ENCODE data around the gene PTPN2.

The PTPN2 gene

DNA sequence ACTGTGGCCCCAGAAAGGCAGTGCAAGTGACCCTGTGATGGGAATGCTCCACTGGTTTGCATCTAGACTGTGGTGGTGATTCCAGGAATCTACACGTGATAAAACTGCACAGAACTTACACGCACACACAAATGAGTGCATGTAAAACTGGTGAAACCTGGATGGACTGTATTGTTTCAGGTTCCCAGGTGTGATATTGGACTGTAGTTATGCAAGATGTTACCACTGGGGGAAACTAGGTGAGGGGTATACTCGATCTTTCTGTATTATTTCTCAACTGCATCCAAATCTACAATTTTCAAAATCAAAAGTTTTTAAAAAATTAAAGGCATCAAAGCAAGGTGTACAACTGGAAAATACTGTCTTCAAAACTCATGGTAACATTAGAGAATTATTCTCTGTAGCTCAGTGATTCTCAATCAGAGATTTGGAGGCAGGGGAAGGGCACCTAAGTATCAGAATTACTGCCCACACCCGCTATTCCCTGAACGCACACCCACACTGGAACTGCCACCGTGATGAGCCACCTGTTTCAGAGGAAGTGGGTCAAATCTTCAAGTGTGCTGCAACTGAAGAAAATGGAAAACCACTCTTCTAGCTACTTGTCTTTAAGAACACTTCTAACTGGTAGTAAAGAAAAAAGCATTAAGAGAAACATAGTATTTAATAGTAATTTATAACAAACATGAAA is 26.7 kb downstream of the PTPN2 start:
- DNase-seq: no peak

DNA sequence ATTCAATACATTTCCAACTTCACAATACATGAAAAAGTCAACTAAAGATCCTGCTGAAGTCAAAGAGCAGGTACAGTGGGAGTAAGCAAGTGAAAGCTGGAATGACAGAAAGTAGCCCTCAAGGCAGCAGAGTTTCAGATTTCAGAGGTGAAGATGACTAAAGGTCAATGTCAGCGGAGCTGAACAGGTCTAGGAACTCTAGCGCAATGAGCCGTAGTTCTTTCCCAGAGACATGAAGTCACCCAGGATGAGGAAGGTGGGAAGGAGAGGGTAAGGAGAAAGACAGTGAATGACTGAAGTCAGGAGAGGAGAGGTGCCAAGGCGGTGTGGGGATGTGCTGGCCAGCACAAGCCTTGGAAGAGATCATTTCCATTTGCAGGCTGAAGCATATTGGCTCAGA is 28.1 kb downstream of the PTPN2 start:
- DNase-seq: no peak

DNA sequence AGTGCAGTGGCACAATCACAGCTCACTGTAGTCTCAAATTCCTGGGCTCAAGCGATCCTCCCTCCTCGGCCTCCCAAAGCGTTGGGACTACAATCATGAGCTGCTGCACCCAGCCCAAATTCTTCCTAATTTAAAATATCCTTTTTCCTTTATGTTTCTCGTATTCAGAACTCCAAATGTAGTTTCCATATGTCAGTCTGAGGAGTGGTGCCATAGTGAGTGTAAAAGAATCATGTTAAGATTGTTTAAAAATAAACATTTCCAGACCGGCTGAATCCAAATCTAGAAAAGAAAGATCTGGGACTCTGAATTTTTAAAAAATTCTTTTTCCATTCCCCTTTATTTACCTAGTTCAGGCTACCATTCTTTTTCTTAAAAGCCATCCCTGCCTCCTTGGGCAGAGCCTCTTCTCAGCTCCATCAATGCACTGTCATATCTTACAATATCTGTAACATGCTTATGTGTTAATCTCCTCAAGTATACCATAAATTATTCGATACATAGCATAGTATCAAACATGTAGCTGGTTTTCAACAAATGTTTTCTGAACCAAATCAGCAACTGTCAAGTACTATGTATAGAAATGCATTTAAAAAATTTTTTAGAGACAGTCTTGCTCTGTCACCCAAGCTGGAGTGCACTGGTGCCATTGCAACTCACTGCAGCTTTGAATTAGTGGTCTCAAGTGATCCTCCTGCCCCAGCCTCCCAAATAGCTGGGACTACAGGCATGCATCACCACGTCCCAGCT is 31.3 kb downstream of the PTPN2 start:
- DNase-seq: no peak

DNA sequence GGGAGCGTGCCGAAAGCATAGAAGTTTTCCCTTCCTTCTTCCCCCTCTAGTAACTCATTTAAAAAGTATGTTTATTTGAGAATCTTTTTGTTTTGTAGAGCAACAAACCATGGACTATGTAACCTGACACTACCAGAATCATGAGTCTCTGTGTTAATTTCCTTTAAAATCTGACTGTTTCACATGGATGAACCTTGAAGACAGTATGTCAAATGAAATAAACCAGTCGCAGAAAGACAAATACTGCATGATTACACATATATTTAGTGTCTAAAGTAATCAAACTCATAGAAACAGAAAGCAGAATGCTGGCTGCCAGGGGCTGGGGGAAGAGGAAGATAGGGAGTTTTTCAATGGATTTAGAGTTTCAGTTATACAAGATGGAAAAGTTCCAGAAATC is 32.3 kb downstream of the PTPN2 start:
- DNase-seq: no peak

DNA sequence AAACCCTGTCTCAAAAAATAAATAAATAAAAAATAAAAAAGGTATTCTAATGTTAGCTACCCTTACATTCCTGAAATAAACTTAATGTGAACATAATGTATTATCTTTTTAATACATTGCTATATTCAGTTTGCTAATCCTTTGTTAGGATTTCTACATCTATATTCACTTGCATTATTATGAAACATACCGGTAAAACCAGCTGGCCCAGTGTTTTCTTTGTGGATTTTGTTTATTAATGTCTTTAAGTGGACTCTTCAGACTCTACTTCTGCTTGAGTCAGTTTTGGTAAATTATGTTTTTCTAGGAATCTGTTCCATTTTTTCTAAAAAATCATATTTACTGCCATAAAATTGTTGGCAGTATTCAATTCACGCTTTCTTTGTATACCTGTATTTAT is 34.5 kb downstream of the PTPN2 start:
- DNase-seq: no peak

DNA sequence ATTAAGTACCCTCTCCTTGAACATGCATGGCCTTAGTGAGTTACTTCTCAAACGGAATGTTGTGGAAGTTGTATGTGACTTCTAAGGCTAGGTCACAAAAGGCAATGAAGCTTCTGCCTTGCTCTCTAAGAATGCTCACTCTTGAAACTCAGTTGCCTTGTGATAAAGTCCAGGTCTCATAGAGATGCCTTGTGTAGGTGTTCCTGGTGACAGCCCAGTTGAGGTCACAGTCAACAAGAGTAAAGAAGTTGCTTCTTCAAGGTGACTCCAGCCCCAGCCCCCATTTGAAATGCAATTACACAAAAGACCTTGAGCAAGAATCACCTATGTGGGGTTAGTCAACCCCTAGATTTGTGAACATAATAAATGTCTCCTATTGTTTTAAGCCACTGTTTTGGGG is 35.6 kb downstream of the PTPN2 start:
- no peak for DNase-seq

DNA sequence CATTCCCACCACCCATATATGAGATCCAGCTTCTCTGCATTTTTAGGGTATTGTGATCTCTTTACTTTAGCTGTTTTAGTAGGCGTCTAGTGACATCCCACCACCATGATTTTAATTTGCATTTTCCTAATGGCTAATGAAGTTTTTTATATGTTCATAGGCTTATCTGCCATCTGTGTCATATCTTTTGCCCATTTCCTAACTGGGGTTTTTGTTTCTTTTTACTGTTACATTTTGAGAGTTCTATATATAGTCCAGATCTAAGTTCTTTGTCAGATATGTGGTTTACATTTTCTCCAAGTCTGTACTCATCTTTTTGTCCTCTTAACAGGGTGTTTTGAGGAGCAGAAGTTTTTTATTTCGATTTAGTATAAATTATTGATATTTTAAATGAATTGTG is 39.6 kb downstream of the PTPN2 start:
- no peak for DNase-seq

DNA sequence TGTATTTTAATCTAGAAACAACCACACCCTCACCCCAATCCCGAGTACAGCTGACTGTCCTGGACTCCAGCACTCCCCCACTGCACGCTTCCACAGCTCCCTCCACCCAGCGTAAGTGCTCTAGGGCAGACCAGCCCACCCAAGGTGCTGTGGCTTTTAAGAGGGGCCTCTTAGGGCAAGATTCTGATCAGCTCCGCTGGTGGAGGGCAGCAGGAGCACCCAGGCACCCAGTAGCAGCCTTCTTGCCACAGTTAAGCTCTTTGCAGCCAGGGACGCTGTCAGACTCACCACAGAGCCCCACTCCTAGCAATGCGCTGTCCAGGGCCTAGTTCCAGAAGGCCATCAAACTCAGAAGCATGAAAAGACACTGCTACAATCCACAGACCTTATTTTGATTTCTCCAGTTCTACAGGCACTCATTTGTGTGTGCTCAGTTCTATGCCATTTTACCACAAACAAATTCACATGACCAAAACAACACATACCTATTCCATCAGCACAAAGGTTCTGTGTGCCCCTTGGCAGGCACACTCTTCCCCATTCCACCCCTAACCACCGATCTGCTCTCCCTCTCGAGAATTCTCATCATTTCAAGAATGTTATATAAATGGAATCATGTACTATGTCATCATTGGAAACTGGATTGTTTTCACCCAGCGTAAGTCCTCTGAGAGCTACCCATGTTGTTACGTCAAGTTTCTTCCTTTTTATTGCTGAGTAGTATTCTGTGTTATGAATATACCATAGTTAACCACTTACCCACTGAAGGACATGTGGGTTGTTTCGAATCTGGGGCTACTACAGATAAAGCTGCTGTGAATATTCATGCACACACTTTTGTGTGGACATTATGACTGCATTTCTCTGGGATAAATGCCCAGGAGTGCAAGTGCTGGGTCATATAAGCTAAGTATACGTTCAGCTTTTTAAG is 40.4 kb downstream of the PTPN2 start:
- no peak for DNase-seq

DNA sequence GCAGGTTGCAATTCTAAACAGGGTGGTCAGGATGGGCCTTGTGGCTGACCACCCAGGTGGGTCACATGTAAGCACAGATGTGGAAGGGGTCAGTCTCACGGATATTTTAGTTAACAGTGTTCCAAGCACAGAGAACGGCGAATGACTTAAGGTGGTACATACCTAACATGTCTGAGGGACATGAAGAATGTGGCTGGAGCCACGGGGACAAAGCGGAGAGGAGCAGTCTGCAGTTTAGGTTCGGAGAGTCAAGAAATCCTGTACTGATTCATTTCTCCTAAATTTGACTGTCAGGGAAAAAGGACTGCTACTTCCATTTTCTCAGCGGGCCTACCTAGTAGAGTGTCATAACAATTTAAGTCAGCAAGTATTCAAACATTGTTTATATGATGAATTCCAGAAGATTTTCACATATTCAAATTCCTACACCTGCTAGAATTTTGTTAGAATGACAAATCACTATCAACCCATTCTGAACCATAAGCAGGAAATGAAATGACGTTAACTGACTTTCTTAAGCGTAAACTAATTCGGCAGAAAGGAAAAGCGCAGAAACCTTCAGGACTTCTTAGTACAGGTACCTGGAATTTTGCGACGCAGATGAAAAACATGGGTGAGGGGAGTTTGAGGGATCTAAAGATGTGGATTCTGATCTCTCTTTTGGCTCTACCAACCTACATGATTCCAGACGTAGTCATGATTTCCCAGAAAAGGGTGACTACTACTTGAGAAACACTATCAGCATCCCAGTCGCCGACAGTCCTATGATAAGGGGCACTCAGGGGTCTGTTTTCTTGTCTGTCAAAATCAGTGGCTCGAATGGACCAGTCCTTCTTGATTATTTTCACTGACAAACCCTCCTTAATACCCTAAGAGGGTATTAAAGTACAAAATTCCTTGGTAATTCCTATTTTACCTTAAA is 41.3 kb downstream of the PTPN2 start:
- DNase-seq: no peak

DNA sequence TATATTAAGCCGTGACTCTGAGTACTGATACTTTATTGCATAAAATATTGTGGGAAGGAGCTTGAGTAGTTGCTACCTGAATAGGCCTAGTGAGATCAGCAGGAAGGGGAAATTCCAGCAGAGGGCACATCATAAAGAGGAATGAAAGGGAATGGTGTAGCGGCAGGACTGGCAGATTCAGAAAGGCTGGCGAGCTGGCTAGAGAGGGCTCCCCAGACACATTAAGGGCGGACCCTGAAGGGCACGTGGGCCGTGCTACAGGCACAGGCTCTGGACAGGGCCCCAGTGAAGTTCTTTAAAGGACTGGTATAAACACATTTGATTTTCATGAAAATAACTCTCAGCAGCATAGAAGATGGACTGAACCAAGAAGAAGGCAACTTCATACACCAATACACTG is 43.0 kb downstream of the PTPN2 start:
- no peak for DNase-seq

DNA sequence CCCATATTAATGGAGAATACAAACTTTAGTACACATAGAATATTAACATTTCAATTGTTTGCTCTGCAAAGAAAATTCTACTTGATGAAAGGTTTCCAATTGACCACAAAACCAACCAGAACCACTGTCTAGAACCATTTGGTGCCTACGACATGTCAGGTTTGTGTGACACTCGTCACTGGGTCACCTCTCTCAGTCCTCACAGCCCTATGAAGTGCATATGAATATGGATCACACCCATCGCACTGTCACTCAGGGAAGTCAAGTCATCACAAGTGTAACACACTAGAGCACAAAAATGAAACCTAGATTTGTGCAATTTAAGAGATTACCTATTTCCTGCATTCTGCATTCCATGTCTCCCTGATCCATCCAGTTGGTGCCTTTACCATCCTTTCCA is 43.7 kb downstream of the PTPN2 start:
- no peak for DNase-seq

DNA sequence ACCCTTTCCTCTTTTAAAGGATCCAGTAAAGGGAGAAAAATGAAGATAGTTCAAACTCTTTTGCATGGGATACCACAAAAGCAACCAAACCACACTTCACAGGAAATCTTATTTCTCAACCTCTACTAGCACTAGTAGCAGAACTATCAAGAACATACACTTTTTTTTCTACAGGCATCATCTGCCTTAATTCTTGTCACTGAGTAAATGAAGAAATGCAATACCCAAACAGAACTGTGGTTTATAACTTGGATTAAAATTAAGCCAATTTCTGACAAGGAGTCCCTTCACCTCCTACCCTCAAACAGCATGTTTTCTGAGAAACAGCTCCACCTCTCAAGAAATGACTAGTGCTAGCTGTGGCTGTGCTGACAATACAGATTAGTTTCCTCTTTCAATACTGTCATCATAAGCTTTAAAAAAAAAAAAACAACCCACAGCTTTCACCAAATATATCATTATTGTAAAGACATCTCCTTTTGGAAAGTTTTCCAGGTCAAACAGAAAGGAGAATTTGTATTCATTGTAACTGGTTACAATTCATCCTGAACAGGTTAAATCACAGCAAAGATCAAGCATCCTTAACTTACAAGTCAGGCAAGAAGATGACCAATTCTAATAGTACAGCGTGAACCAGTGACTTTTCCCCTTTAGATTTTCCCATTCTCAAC is 44.4 kb downstream of the PTPN2 start:
- no peak for DNase-seq

DNA sequence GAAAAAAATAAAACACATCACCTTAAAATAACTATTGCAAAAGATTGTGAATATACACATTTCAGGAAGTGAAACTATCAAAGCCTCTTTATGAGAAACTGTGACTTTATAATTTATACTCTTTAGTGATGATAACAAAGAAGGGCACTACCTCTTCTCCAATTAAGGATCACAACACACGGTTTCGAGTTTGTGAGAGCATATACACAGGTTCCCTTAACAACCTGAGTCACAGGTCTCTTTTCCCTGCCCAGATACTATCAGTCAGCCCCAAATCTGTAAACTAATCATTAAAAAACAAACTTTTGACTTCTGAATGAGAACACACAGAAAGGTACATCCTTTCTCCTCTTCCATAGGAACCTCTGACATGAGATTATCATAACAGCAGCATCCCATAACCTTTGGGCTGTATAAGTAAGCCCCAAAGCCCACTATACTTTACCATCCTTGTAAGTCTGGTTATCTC is 44.9 kb downstream of the PTPN2 start:
- no peak for DNase-seq

DNA sequence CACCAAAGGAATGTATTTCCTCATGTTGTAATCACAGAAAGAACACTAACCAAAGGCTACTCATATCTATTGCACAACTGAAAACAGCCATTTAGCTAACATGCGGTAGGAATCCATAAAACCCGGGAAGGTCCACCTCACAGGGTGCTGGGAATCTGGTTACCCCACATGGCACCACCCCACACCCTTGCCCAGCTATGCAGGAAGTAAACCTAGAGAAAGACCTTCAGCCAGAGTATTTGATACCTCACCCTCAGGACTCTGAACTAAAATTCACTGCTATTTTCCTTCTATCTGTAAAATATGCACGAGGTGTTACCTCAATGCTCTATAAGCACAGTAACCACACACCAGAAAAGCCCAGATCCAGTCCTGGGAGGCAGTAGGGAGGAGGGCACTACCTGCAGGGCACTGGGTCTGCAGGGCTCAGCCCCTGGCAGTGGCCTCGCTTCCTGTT is 45.8 kb downstream of the PTPN2 start:
- no peak for DNase-seq

DNA sequence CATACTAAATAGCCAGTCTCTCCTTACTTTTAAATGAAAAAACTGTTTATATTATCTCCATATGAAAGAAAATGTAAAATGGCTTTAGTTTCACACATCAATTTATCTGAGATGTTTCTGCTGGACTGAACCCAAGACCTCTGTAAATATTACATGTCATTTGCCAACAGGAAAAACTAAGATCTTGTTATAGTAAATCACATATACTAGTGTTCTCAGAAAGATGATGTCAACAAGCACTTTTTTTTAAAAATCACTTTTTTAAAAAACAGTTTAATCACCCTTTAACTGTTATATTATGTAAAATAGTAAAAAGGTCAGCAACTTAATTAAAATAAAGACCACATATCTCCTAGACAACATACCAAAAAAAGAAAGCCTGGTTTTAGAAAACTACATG is 46.3 kb downstream of the PTPN2 start:
- DNase-seq: no peak

DNA sequence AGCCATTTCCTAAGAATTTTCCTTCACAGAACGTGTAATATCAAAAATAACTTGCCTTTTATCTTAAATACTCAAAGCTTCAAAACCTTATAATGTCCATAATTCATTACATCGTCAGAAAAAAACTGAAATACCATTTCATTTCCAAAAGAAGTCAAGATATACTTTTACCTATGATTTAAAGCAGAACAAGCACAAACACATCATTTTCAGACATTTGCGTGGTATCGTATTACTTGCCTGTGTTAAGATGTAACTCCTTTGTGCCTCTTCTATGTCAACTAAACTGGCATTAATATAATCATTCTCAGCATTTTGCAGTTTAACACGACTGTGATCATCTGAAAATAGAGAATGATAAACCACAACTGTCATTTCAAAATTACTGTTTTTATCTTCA is 47.5 kb downstream of the PTPN2 start:
- no peak for DNase-seq

DNA sequence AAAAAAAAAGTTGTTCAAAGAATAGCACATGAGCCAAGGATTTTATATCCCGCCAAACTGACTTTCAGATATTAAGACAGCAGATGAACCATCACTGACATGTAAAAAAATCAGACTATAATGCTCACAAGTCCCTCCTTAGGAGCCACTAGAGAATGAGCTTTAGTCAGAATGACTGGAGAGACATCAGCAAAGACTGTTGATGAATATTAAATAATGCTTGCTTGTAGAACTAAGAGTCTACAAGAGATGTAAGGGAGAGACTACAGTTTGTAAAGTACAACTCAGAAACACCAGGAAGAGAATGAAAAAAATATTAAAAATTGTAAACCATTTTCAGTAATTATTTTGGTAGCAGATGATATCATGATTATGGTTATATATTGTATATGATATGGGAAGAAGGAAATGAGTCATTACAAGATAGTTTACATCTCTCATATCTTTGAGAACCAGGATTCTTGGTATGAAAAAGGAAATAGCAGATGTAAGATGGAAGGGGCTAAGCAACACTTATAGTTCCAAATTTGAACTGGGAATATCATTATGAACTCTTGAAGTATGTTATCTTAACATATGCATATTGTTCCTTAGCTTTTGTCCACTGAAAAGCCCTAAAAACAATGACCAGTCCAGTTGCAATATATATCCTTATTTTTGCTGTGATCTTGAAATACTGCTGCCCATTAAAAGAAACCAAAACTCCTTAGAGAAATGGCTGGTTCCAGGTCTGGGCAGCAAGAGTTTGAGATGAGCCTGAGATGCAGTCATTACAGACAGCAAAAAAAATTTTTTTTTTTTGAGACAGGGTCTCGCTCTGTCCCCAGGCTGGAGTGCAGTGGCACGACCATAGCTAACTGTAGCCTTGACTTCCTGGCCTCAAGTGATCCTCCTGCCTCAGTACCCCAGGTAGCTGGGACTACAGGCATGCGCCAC is 55.7 kb downstream of the PTPN2 start:
- DNase-seq: no peak

DNA sequence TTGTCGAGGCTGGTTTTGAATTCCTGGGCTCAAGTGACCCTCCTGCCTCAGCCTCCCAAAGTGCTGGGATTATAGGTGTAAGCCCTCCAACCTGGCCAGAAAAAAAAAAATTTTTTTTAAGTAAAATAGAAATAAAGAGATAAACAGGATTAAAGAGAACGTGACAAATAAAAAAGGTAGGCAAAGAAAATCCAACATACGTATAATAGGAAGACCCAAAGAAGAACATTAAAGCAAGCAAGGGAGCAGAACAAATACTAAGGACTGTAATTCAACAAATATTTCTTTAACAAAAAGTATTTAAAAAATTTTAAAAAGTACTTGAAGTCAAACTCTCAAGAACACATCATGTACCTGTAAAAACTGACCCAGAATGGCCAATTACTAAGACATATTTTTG is 56.4 kb downstream of the PTPN2 start:
- no peak for DNase-seq

DNA sequence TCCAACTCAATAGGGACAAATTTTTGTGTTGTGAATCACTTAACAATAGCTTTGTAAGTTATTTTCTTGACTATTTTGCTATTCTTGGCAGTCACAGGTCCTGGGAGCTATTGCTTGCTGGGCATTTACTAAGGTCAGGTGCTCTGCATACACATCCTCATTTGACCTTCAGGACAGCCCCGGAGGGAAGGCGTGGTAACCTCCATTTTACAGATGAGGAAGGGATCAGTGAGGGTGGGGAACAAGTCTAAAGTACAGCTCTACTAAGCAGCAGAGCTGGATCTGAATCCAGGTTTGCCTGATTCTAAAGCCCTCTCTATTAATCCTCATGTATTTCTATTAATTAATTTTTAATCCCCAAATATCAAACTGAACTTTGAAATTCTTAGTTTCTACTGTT is 58.8 kb downstream of the PTPN2 start:
- DNase-seq: no peak

DNA sequence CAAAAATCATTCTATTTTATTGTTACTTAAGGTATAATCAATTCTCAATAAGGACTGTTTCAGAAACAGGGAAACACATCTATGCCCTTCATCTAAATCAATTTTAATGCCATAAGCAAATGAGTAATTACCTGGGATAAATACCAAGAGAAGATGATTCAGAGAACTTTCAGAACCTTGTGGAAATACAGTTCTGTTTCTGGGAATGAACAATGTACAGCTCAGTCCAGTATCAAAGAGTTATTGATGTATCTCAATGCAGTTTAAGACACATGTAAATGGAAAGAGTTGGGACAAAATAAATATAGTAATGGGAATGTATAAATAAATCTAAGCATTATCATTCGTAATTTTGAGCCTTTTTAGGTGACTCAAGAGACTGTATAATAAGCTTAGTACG is 60.1 kb downstream of the PTPN2 start:
- no peak for DNase-seq

DNA sequence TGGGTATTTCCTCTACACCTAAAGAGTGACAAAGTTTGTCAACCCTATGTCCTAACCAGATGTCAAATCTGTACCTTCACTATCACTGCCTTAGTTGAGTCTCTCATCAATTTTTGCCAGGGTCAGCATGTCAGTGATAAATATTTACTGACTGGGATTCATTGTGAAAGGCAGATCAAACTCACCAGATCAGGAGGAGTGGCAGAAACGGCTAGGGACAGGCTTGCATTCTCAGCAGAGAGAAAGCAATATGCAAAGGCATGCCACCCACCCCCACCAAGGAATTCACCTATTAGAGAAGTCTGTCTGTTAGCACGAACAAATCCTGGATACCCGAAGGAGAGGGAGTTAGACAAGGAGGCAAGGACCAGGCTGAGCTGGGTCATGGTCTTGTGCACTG is 62.6 kb downstream of the PTPN2 start:
- DNase-seq: no peak
